Uterus (tissue), 4 donors: ENCODE data around the gene PDE4A. TPM values are rescaled to one million over a fixed set of nuclear protein-coding genes. Genes with fewer than 3 reads are reported as not detected.

Experiments used
- DNase-seq, 2 donors: peaks; one replicate each; pipeline ENCODE4 v3.0.0-alpha.2; 2019 to 2020
- H3K27ac ChIP-seq, 2 donors: fragments of 200-600 bp; sonication (generic); 1 replicate in 1 of 2; 2 replicates in 1 of 2; pipeline ENCODE4 v1.5.1; 2016 to 2018
- H3K27me3 ChIP-seq, 2 donors: fragments of 200-600 bp; sonication (generic); one replicate each; pipeline ENCODE4 v1.5.1; 2018 to 2019; ENCODE audit warnings: control low read depth in 1 of 2
- H3K36me3 ChIP-seq, 2 donors: fragments of 200-600 bp; sonication (generic); one replicate each; pipeline ENCODE4 v1.5.1; 2019; ENCODE audit warnings: control low read depth in 1 of 2
- H3K4me1 ChIP-seq, 2 donors: fragments of 200-600 bp; sonication (generic); one replicate each; pipeline ENCODE4 v1.5.1; 2018 to 2019; ENCODE audit warnings: control low read depth in 1 of 2
- H3K4me3 ChIP-seq, 2 donors: fragments of 200-600 bp; sonication (generic); 1 replicate in 1 of 2; 2 replicates in 1 of 2; pipeline ENCODE4 v1.5.1; 2018 to 2019; ENCODE audit warnings: mild to moderate bottlenecking in 1 of 2
- H3K9me3 ChIP-seq, 2 donors: fragments of 200-600 bp; sonication (generic); one replicate each; pipeline ENCODE4 v1.5.1; 2019; ENCODE audit warnings: control low read depth in 1 of 2
- CTCF ChIP-seq, 4 experiments: fragments of 200-600 bp in 2 of 4; fragments of 450-650 bp in 2 of 4; sonication (generic) in 2 of 4; IDR thresholded peaks; one replicate each; pipeline ENCODE4 v1.5.1; 2016 to 2019; ENCODE audit warnings: antibody characterized with exemption in 4 of 4, mild to moderate bottlenecking in 2 of 4, moderate library complexity in 1 of 4
- POLR2A ChIP-seq, 2 donors: fragments of 450-650 bp; IDR thresholded peaks; one replicate each; pipeline ENCODE4 v1.6.1; 2016; ENCODE audit warnings: antibody characterized with exemption in 2 of 2, mild to moderate bottlenecking in 1 of 2, moderate library complexity in 1 of 2
- intact Hi-C: fragments of 100-400 bp; cut with DNase I; formaldehyde crosslinking; loops from one replicate; pipeline ENCODE4 v1.15.1; 2023; ENCODE audit warnings: low total_unique reads
- total RNA-seq, 4 donors: library from RNA; depleted of rRNA in 3 of 4; stranded (reverse); fragments of >200 nt in 3 of 4; gene quantifications; one replicate each; pipeline versions ENCODE4 v1.1.0 to v1.2.4, GENCODE V29; 2014 to 2023
- donor health status: DM: yes; HTN: yes; CAD: no.

Gene PDE4A
- total RNA-seq, 4 donors from 2014 or later: 3.2 to 10.6 (median 4.1) TPM

- no peak overlapping the region for H3K4me3 ChIP-seq
- H3K27ac ChIP-seq: no peak overlapping the region
- no peak for DNase-seq
- intact Hi-C loops: no loop called here
- TF ChIP-seq CTCF (IDR thresholded peaks at IDR 0.05): no peak
- no peak for TF ChIP-seq POLR2A (IDR thresholded peaks at IDR 0.05)
- H3K36me3 ChIP-seq: no peaks in the 10 kb centered on the region
- peaks cover 0 to 6% of the 10 kb centered on the region in 2 donors for H3K4me1 ChIP-seq
- no peaks in the 10 kb centered on the region for H3K9me3 ChIP-seq
- H3K27me3 ChIP-seq: peaks cover 5 to 10% of the 10 kb centered on the region in 2 donors
Measured at GRCh38 chr19:10428996-10429381, 8.7 kb downstream of the PDE4A start.

DNA sequence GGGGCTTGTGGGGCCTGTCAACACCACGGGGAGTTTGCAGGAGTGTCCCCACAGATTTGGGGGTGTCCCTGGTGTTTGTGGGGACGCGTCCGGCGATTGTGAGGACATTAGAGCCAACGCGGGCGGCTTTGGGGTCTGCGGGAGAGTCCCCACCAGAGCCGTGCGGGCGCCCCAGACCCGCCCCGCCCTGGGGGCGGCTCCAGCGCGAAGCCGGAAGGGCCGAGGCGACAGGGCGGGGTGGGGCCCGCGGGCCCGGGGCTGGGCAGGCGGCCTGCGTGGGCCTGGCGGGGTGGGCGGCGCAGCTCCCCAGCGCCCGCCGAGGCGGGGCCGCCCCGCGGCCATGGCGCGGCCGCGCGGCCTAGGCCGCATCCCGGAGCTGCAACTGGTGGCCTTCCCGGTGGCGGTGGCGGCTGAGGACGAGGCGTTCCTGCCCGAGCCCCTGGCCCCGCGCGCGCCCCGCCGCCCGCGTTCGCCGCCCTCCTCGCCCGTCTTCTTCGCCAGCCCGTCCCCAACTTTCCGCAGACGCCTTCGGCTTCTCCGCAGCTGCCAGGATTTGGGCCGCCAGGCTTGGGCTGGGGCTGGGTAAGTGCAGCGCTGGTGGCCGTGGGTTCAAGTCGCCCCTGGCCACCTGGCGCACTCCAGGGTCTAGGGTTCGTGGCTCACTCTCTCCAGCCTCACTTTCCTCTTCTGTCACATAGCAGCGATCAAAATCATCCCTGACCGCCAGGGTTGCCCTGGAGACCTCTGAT is 10.3 kb downstream of the PDE4A start:
- intact Hi-C loops: no loop called here
- Histone ChIP-seq H3K27me3 (no peaks in the 10 kb centered on the region), H3K4me1 (peaks cover 0 to 4% of the 10 kb centered on the region in 2 donors), H3K9me3 (no peaks in the 10 kb centered on the region), H3K36me3 (no peaks in the 10 kb centered on the region), H3K4me3 (peak overlapping the region; percentile 43 to 45), H3K27ac (peak overlapping the region; percentile 2 to 49)
- DNase-seq: peak; percentile 38 to 51
- TF ChIP-seq POLR2A (IDR thresholded peaks at IDR 0.05) (peak in 1 of 2 donors; percentile 45), CTCF (IDR thresholded peaks at IDR 0.05) (no peak)

DNA sequence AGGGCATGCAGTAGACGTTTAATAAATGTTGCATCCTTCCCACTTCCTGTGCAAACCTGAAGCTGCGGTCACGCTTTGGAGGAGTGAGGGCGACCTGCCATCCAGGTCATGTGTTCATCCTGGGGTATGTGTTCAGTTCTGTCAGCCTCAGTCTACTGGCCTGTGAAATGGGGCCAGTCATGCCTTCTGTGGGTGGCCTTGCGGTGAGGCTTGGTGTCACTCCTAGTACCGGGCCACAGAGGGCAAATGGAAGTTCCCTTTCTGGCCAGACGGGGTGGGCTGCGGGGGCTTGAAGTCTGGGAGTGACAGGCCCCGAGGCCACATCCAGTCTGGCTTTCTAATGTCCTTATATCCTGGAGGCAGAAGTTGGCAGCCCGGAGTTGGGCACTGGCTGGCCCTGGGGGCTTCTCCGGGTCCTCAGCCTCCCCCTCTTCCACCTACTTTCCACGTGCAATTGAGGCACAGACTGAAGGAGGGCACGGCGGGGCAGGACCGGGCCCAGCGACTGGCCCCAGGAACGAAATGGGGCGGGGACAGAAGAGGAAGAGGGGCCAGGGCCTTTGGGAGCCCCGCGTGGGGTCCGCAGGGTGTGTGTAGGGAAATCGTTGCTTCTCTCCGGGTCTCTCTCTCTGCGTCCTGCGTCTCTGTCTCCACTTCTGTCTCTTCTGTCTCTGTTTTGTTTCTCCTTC is 11.1 kb downstream of the PDE4A start:
- peak overlapping the region; percentile 8 to 17 for H3K27ac ChIP-seq
- peak overlapping the region; percentile 43 to 45 for H3K4me3 ChIP-seq
- no peak for TF ChIP-seq CTCF (IDR thresholded peaks at IDR 0.05)
- TF ChIP-seq POLR2A (IDR thresholded peaks at IDR 0.05): no peak
- no peaks in the 10 kb centered on the region for H3K9me3 ChIP-seq
- peak in 1 of 2 donors; percentile 31 for DNase-seq
- H3K27me3 ChIP-seq: no peaks in the 10 kb centered on the region
- no peaks in the 10 kb centered on the region for H3K36me3 ChIP-seq
- H3K4me1 ChIP-seq: peaks cover 0 to 4% of the 10 kb centered on the region in 2 donors
- intact Hi-C loops: no loop called here

DNA sequence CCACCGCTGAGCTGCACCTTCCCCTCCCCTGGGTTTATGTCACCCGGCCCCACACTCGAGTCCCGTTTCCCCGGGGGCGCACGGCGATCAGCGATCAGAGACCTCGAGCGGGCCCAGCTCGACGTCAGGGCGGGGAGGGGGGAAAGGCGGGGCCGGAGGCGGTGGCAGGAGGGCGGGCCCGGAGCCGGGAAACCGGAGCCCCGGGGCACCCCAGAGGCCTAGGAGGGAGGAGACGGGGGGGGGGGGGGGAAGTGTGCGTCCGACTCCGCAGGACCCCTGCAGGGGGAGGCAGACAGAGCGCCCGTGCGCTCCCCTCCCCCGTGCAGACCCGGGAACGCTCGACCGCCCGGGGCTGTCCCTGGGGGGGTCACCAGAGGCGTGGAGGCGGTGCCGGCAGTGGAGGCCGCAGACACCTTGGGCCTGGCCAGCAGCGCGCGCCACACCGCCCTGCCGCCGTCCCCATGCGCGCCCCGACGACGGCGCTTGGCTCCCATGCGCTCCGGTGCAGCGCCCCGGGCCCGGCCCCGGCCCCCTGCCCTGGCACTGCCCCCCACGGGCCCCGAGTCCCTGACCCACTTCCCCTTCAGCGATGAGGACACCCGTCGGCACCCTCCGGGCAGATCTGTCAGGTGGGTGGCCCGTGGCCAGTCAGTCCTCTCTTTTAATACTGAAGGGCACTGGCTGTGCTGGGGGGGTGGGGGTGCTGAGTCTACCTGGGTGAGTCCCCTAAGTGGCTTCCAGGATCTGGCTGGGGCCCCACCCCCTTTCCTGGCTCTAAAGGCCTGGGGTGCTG is 11.8 kb downstream of the PDE4A start:
- Histone ChIP-seq H3K27me3 (no peaks in the 10 kb centered on the region), H3K4me1 (peaks cover 0 to 4% of the 10 kb centered on the region in 2 donors), H3K36me3 (no peaks in the 10 kb centered on the region), H3K27ac (peak overlapping the region; percentile 8 to 10), H3K9me3 (no peaks in the 10 kb centered on the region), H3K4me3 (peak overlapping the region; percentile 43 to 45)
- DNase-seq: peak in 1 of 2 donors; percentile 61
- intact Hi-C loops: no loop called here
- no peak for TF ChIP-seq CTCF (IDR thresholded peaks at IDR 0.05)
